GM18519 (cell line): Measurements from ENCODE around the gene TBC1D9B.

ENCODE experiments used
- ATAC-seq: cut with Tn5 transposase; IDR thresholded peaks from one replicate; pipeline ENCODE4 v1.9.1; 2021; ENCODE audit warnings: mild to moderate bottlenecking, moderate library complexity; ENCODE audit not compliant: unreplicated experiment, low FRiP score

Gene TBC1D9B

GRCh38 chr5:179908528-179908927 is 831 bp upstream of the TBC1D9B start:
- no peak for ATAC-seq

- ATAC-seq = no peak
These were observed 722 bp downstream of the TBC1D9B start for GRCh38 chr5:179906795-179907555.

GRCh38 chr5:179906294-179906794 is 1.4 kb downstream of the TBC1D9B start:
- ATAC-seq = no peak

GRCh38 chr5:179905161-179905560 is 2.5 kb downstream of the TBC1D9B start:
- no peak for ATAC-seq

GRCh38 chr5:179904463-179905160 is 3.1 kb downstream of the TBC1D9B start:
- no peak for ATAC-seq

GRCh38 chr5:179902763-179903158 is 4.9 kb downstream of the TBC1D9B start:
- ATAC-seq = no peak

GRCh38 chr5:179901915-179902762 is 5.6 kb downstream of the TBC1D9B start:
- ATAC-seq = no peak

GRCh38 chr5:179901462-179901861 is 6.2 kb downstream of the TBC1D9B start:
- no peak for ATAC-seq

GRCh38 chr5:179900711-179901110 is 7.0 kb downstream of the TBC1D9B start:
- no peak for ATAC-seq

GRCh38 chr5:179900206-179900605 is 7.5 kb downstream of the TBC1D9B start:
- ATAC-seq = no peak

GRCh38 chr5:179895861-179896260 is 11.8 kb downstream of the TBC1D9B start:
- ATAC-seq = no peak

GRCh38 chr5:179893958-179894895 is 13.5 kb downstream of the TBC1D9B start:
- ATAC-seq = no peak

- no peak for ATAC-seq
These were observed 14.4 kb downstream of the TBC1D9B start for GRCh38 chr5:179893076-179893957.

- ATAC-seq = no peak
These were observed 15.4 kb downstream of the TBC1D9B start for GRCh38 chr5:179892255-179892654.

GRCh38 chr5:179890751-179891682 is 16.7 kb downstream of the TBC1D9B start:
- no peak for ATAC-seq

GRCh38 chr5:179889885-179890284 is 17.8 kb downstream of the TBC1D9B start:
- no peak for ATAC-seq

GRCh38 chr5:179887802-179888201 is 19.9 kb downstream of the TBC1D9B start:
- no peak for ATAC-seq

GRCh38 chr5:179887095-179887494 is 20.6 kb downstream of the TBC1D9B start:
- no peak for ATAC-seq
